SK-N-SH (cell line): ENCODE data around the gene C6orf15. TPM values are rescaled to one million over a fixed set of nuclear protein-coding genes. Genes with fewer than 3 reads are reported as not detected.

Experiments
- CTCF ChIA-PET: fragments of 300-600, 350-600 bp; formaldehyde crosslinking; extraction: SDS; loops from one replicate; lab custom pipeline; 2021; lab: Yijun Ruan, JAX
- POLR2A ChIA-PET: fragments of 350-600 bp; sonication (Branson Sonifier 250); formaldehyde crosslinking; extraction: SDS; loops from one replicate; lab custom pipeline; 2020; ENCODE audit warnings: antibody characterized with exemption, inconsistent platforms; lab: Yijun Ruan, JAX
- DNase-seq: peaks from one replicate; pipeline ENCODE4 v3.0.0; 2012
- H2AFZ ChIP-seq: fragments of 200-600 bp; sonication (generic); 2 replicates; pipeline ENCODE4 v1.8.1; 2016; ENCODE audit warnings: antibody characterized with exemption, mild to moderate bottlenecking, low read depth
- H3F3A ChIP-seq: fragments of 200-600 bp; sonication (generic); replicated peaks from 2 replicates; pipeline ENCODE3; 2016; ENCODE audit warnings: antibody characterized with exemption, mild to moderate bottlenecking; ENCODE audit not compliant: insufficient read depth
- H3K27ac ChIP-seq, 2 experiments: fragments of 200-500 bp in 1 of 2; fragments of 200-600 bp in 1 of 2; sonication (Bioruptor generic) in 1 of 2; sonication (generic), shearing (Covaris generic) in 1 of 2; 2 replicates each; pipeline versions ENCODE4 v1.5.1 to v1.6.1; 2014 to 2016; ENCODE audit warnings: low read depth in 2 of 2, inconsistent platforms in 1 of 2, low read length in 1 of 2, mild to moderate bottlenecking in 1 of 2, mixed read lengths in 1 of 2
- H3K27me3 ChIP-seq: fragments of 200-600 bp; sonication (generic), shearing (Covaris generic); 2 replicates; pipeline ENCODE4 v1.6.1; 2016; ENCODE audit warnings: mixed run types; ENCODE audit not compliant: insufficient read depth
- H3K36me3 ChIP-seq, 2 experiments: fragments of 200-500 bp in 1 of 2; fragments of 200-600 bp in 1 of 2; sonication (Bioruptor generic) in 1 of 2; sonication (generic) in 1 of 2; replicated peaks in 1 of 2; 2 replicates each; pipeline versions ENCODE3 to v1.5.1; 2014 to 2016; ENCODE audit warnings: low read length in 1 of 2, mild to moderate bottlenecking in 1 of 2; ENCODE audit not compliant: insufficient read depth in 2 of 2, control insufficient read depth in 1 of 2
- H3K4me1 ChIP-seq, 2 experiments: fragments of 200-500 bp in 1 of 2; fragments of 200-600 bp in 1 of 2; sonication (Bioruptor generic) in 1 of 2; sonication (generic), shearing (Covaris generic) in 1 of 2; 2 replicates each; pipeline versions ENCODE4 v1.5.1 to v1.6.1; 2014 to 2016; ENCODE audit warnings: low read depth in 1 of 2, low read length in 1 of 2, mixed run types in 1 of 2; ENCODE audit not compliant: insufficient read depth in 2 of 2, control insufficient read depth in 1 of 2
- H3K4me2 ChIP-seq: fragments of 200-600 bp; sonication (generic), shearing (Covaris generic); 2 replicates; pipeline ENCODE4 v1.6.1; 2017; ENCODE audit warnings: mixed run types
- H3K4me3 ChIP-seq, 2 experiments: fragments of 200-500 bp in 1 of 2; fragments of 200-600 bp in 1 of 2; sonication (Bioruptor generic) in 1 of 2; sonication (generic), shearing (Covaris generic) in 1 of 2; 2 replicates each; pipeline versions ENCODE4 v1.5.1 to v1.8.1; 2014 to 2016; ENCODE audit warnings: low read depth in 2 of 2, inconsistent platforms in 1 of 2, low read length in 1 of 2, mild to moderate bottlenecking in 1 of 2, mixed read lengths in 1 of 2, moderate library complexity in 1 of 2
- H3K79me2 ChIP-seq: fragments of 200-600 bp; sonication (generic); 2 replicates; pipeline ENCODE4 v1.8.1; 2017; ENCODE audit warnings: mild to moderate bottlenecking; ENCODE audit not compliant: insufficient read depth
- H3K9ac ChIP-seq: fragments of 200-600 bp; sonication (generic); 2 replicates; pipeline ENCODE4 v1.6.1; 2017; ENCODE audit warnings: mixed run types
- H3K9me2 ChIP-seq: fragments of 200-600 bp; sonication (generic); 2 replicates; pipeline ENCODE4 v1.6.1; 2017; ENCODE audit warnings: mixed run types
- H3K9me3 ChIP-seq: fragments of 200-600 bp; sonication (generic); 2 replicates; pipeline ENCODE4 v1.6.1; 2017; ENCODE audit warnings: mixed run types, mild to moderate bottlenecking, moderate library complexity
- H4K20me1 ChIP-seq: fragments of 200-600 bp; sonication (generic); 2 replicates; pipeline ENCODE4 v1.6.1; 2017; ENCODE audit warnings: mild to moderate bottlenecking, mixed run types; ENCODE audit not compliant: insufficient read depth
- CHD2 ChIP-seq: fragments of 150-350 bp; IDR thresholded peaks from 2 replicates; pipeline ENCODE4 v1.6.1; 2018; ENCODE audit warnings: low read length; ENCODE audit not compliant: partially characterized antibody
- CTCF ChIP-seq: fragments of 200-600 bp; sonication (generic); IDR thresholded peaks from 2 replicates; pipeline ENCODE4 v1.6.1; 2017; ENCODE audit warnings: antibody characterized with exemption, mild to moderate bottlenecking, moderate library complexity
- EZH2phosphoT487 ChIP-seq: fragments of 200-600 bp; sonication (generic); IDR thresholded peaks from 2 replicates; pipeline ENCODE4 v1.6.1; 2017; ENCODE audit warnings: low read depth, mixed run types, mild to moderate bottlenecking, antibody characterized with exemption, moderate library complexity, borderline replicate concordance
- FOSL2 ChIP-seq: IDR thresholded peaks from 2 replicates; pipeline ENCODE4 v1.4.0; 2012; ENCODE audit warnings: low read depth, mild to moderate bottlenecking, moderate library complexity, borderline replicate concordance
- FOXM1 ChIP-seq: IDR thresholded peaks from 2 replicates; pipeline ENCODE4 v1.4.0; 2012; ENCODE audit warnings: low read depth, mild to moderate bottlenecking
- GATA2 ChIP-seq: sonication (generic); formaldehyde crosslinking; IDR thresholded peaks from 2 replicates; pipeline ENCODE4 v1.5.0; 2020; ENCODE audit warnings: mild to moderate bottlenecking, missing genetic modification reagents
- MAX ChIP-seq: IDR thresholded peaks from 2 replicates; pipeline ENCODE4 v1.4.0; 2012; ENCODE audit warnings: low read depth
- MEF2A ChIP-seq: IDR thresholded peaks from 2 replicates; pipeline ENCODE4 v1.4.0; 2012; ENCODE audit warnings: low read depth, borderline replicate concordance
- MXI1 ChIP-seq: IDR thresholded peaks from 2 replicates; pipeline ENCODE4 v1.6.1; 2012; ENCODE audit warnings: mild to moderate bottlenecking, low read depth, low read length, improper control_type of control experiment
- NRF1 ChIP-seq: IDR thresholded peaks from 2 replicates; pipeline ENCODE4 v1.6.1; 2012; ENCODE audit warnings: low read depth, mild to moderate bottlenecking, low read length
- RAD21 ChIP-seq: IDR thresholded peaks from 2 replicates; pipeline ENCODE4 v1.6.1; 2012; ENCODE audit warnings: mild to moderate bottlenecking, low read length
- RCOR1 ChIP-seq: fragments of 150-350 bp; IDR thresholded peaks from 2 replicates; pipeline ENCODE4 v1.6.1; 2017; ENCODE audit warnings: antibody characterized with exemption, low read length
- RXRA ChIP-seq: IDR thresholded peaks from 2 replicates; pipeline ENCODE4 v1.4.0; 2012; ENCODE audit warnings: low read depth, mild to moderate bottlenecking, borderline replicate concordance
- TAF1 ChIP-seq: IDR thresholded peaks from 2 replicates; pipeline ENCODE4 v1.6.1; 2012; ENCODE audit warnings: low read depth, mild to moderate bottlenecking, low read length, moderate library complexity, borderline replicate concordance
- TCF12 ChIP-seq: IDR thresholded peaks from 2 replicates; pipeline ENCODE4 v1.4.0; 2012
- TEAD4 ChIP-seq: IDR thresholded peaks from 2 replicates; pipeline ENCODE4 v1.4.0; 2012; ENCODE audit warnings: mild to moderate bottlenecking, borderline replicate concordance; ENCODE audit not compliant: insufficient read depth
- YY1 ChIP-seq: IDR thresholded peaks from 2 replicates; pipeline ENCODE4 v1.4.0; 2012; ENCODE audit warnings: low read depth, mild to moderate bottlenecking
- ZBTB33 ChIP-seq: IDR thresholded peaks from 2 replicates; pipeline ENCODE4 v1.4.0; 2012; ENCODE audit warnings: low read depth, borderline replicate concordance
- WGBS: methylation state at CpG from one replicate; pipeline ENCODE4 v1.1.6; 2017; ENCODE audit warnings: low lambda C conversion rate; 5-methylcytosine and 5-hydroxymethylcytosine counted together
- polyA plus RNA-seq, 3 experiments: library from polyadenylated mRNA; depleted of rRNA; stranded (reverse); fragments of >200 nt; gene quantifications; 2 replicates each; pipeline ENCODE4 v1.2.3, GENCODE V29; 2012

C6orf15 gene
- polyA plus RNA-seq, 1 of the 3 experiments (the other 2 are of a cell fraction): not detected

GRCh38 chr6:31156641-31157040 is 44.3 kb upstream of the C6orf15 start:
- WGBS: 95% methylated on average over 6 of the region's 7 CpGs
- H2AFZ ChIP-seq: no peak overlapping the region
- TF ChIP-seq FOSL2 (no peak), NRF1 (no peak), MXI1 (no peak), RXRA (no peak), MAX (no peak), MEF2A (no peak), CTCF (no peak), GATA2 (CRISPR knock-in tag) (no peak), TCF12 (no peak), ZBTB33 (no peak), FOXM1 (no peak), CHD2 (no peak), YY1 (no peak), RCOR1 (no peak), TAF1 (no peak), TEAD4 (no peak), RAD21 (no peak), EZH2phosphoT487 (no peak)
- TF ChIP-seq, all 33 proteins: peak for 0
- H3K4me2 ChIP-seq: peak overlapping the region; percentile 73; the same call in 1 of the 2 replicates
- H3K4me3 ChIP-seq: no peak overlapping the region
- ChIA-PET POLR2A (no interaction called here), CTCF (interaction anchor here (1.2 to 2.0 kb wide), 3 partner anchors 20 to 210 kb away, joined by 4 to 6 read pairs (median 5); no protein-coding TSS in a partner anchor)
- H3K4me1 ChIP-seq: peaks cover 0 to 18% of the 10 kb centered on the region in 2 experiments; a peak in 1 of 4 replicates
- H3K36me3 ChIP-seq: peaks cover 0 to 2% of the 10 kb centered on the region in 2 experiments
- no peaks in the 10 kb centered on the region for H3K9me3 ChIP-seq
- H3K27me3 ChIP-seq: no peaks in the 10 kb centered on the region
- H3K27ac ChIP-seq: no peak overlapping the region
- H3K9me2 ChIP-seq: no peaks in the 10 kb centered on the region
- H3K79me2 ChIP-seq: peaks cover 9% of the 10 kb centered on the region
- no peak overlapping the region for H3K9ac ChIP-seq
- DNase-seq: no peak
- H4K20me1 ChIP-seq: no peaks in the 10 kb centered on the region
- no peaks in the 10 kb centered on the region for H3F3A ChIP-seq
